Measurements from ENCODE around the gene KLC3.

DNA sequence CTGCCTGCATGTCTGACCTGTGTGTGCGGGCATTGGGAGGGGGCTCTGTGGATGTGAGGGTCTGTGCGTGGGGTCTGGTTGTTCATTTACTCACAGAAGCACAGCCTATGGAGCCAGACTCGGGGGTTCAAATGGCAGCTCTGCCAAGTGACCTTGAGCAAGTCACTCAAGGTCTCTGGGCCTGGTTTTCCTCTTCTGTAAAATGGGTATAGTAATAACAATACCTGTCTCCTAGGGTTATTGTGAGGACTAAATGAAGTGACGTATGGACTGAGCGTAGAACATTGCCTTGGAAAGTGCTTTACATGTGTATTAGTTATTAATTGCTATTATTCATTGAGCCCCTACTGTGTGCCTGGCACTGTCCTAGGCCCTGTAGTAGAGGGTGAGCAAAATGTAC is 42.3 kb upstream of the KLC3 start:
- TF ChIP-seq ZFP30 (CRISPR knock-in tag; IDR thresholded peaks at IDR 0.05) (no peak), RARB (CRISPR knock-in tag; IDR thresholded peaks at IDR 0.05) (no peak)
- TF ChIP-seq, protein P1, sequence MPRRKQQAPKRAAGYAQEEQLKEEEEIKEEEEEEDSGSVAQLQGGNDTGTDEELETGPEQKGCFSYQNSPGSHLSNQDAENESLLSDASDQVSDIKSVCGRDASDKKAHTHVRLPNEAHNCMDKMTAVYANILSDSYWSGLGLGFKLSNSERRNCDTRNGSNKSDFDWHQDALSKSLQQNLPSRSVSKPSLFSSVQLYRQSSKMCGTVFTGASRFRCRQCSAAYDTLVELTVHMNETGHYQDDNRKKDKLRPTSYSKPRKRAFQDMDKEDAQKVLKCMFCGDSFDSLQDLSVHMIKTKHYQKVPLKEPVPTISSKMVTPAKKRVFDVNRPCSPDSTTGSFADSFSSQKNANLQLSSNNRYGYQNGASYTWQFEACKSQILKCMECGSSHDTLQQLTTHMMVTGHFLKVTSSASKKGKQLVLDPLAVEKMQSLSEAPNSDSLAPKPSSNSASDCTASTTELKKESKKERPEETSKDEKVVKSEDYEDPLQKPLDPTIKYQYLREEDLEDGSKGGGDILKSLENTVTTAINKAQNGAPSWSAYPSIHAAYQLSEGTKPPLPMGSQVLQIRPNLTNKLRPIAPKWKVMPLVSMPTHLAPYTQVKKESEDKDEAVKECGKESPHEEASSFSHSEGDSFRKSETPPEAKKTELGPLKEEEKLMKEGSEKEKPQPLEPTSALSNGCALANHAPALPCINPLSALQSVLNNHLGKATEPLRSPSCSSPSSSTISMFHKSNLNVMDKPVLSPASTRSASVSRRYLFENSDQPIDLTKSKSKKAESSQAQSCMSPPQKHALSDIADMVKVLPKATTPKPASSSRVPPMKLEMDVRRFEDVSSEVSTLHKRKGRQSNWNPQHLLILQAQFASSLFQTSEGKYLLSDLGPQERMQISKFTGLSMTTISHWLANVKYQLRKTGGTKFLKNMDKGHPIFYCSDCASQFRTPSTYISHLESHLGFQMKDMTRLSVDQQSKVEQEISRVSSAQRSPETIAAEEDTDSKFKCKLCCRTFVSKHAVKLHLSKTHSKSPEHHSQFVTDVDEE (CRISPR knock-in tag; IDR thresholded peaks at IDR 0.05) = no peak

Measured in SK-N-SH treated with all-trans-retinoic acid at 6 μM for 48 hours (cell line).